ENCODE measurements around the gene CTTNBP2NL.

DNA sequence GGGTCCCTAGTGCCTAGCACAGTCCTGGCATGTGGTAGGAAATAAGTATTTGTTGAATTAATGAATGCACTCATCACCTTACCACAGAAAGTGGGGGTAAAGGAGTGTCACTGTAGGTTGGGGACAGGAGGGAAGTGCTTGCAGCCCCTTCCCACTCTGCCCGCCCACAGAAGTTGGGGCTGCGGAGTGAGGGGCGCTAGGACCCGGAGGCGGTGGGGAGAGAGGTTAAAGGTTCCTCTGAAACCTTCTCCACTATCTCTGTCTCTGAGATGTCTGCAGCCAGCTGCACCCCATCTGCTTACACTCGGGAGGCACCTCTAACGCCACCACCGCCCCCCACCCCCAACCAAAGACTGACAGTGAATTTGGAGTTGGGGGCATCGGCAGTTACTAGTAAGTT is 111.3 kb downstream of the CTTNBP2NL start:
- TF ChIP-seq, protein P1, sequence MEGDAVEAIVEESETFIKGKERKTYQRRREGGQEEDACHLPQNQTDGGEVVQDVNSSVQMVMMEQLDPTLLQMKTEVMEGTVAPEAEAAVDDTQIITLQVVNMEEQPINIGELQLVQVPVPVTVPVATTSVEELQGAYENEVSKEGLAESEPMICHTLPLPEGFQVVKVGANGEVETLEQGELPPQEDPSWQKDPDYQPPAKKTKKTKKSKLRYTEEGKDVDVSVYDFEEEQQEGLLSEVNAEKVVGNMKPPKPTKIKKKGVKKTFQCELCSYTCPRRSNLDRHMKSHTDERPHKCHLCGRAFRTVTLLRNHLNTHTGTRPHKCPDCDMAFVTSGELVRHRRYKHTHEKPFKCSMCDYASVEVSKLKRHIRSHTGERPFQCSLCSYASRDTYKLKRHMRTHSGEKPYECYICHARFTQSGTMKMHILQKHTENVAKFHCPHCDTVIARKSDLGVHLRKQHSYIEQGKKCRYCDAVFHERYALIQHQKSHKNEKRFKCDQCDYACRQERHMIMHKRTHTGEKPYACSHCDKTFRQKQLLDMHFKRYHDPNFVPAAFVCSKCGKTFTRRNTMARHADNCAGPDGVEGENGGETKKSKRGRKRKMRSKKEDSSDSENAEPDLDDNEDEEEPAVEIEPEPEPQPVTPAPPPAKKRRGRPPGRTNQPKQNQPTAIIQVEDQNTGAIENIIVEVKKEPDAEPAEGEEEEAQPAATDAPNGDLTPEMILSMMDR (IDR thresholded peaks at IDR 0.05): no peak
- TF ChIP-seq POLR2A (IDR thresholded peaks at IDR 0.05): no peak

Data from right lobe of liver (tissue), 4 donors.